ENCODE data around the gene FAM124A. TPM values are rescaled to one million over a fixed set of nuclear protein-coding genes. Genes with fewer than 3 reads are reported as not detected.
A peak's percentile ranks its signal among the peaks of the same experiment; 100 is the strongest.

The FAM124A gene, protein sequence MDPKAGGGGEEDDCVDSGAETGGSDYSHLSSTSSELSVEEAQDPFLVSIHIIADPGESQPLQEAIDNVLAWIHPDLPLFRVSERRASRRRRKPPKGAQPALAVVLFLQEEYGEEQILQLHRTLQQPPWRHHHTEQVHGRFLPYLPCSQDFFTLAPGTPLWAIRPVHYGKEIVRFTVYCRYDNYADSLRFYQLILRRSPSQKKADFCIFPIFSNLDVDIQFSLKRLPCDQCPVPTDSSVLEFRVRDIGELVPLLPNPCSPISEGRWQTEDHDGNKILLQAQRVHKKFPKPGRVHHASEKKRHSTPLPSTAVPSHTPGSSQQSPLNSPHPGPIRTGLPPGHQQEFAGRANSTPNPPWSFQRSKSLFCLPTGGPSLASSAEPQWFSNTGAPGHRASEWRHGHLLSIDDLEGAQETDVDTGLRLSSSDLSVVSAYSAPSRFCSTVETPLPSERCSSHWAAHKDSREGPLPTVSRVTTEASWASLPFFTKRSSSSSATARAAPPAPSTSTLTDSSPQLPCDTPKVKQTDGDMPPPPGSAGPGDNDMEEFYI
- not detected for total RNA-seq

DNA sequence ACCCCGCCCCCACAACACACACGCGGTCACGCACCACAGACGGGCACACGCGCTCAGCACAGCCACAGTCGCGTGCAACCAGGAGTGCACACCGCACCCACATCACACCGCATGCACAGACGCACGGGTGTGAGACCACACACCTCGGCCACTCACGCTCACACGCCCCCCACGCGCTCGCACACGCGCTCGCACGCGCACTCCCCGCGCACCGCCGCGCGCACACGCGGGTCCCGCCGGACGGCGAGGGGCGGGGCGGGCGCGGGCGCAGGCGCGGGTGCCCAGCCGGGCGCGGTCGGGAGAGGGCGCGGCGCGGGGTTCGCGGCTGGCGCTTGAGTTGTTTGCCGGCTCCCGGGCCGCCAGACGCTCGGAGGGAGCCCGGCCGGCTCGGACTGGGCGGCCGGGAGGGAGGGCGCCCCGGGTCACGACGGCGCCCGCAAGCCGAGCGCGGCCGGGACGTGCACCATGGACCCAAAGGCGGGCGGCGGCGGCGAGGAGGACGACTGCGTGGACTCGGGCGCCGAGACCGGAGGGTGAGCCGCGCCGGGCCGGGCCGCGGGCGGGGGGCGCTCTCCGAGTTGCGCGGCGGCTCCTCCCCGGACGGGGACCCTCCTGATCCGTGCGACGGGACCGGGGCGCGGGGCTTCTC, at the start of gene FAM124A:
TSS of gene FAM124A (plus strand) at position 362 of the 649 bp plus-strand sequence. CDS start at position 466, 104 bp downstream.
- H3K9me3 Mint-ChIP-seq: no peaks in the 10 kb centered on the region
- no peak within 1 kb of the TSS for H3K27ac Mint-ChIP-seq
- ChIA-PET POLR2A (no interaction called here), CTCF (interaction anchor here (0.8 to 1.6 kb wide), 2 partner anchors 15 kb away, joined by 4 read pairs; no protein-coding TSS in a partner anchor)
- peaks cover 61% of the 10 kb centered on the region for H3K27me3 Mint-ChIP-seq
- peak; percentile 34 for DNase-seq
- peak within 1 kb of the TSS; percentile 69 for H3K4me3 Mint-ChIP-seq
- H3K4me1 Mint-ChIP-seq: peaks cover 6% of the 10 kb centered on the region
- no peaks in the 10 kb centered on the region for H3K36me3 Mint-ChIP-seq (ENCODE audit: low read depth)

DNA sequence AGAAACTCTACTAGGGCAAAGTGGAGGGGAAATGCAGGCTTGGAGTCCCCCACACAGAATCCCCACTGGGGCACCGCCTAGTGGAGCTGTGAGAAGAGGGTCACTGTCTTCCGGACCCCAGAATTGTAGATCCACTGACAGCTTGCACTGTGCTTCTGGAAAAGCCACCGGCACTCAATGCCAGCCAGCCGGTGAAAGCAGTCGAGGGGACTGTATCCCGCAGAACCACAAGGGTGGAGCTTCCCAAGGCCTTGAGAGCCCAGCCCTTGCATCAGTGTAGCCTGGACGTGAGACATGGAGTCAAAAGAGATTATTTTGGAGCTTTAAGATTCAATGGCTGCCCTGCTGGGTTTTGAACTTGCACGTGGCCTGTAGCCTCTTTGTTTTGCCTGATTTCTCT, 47.2 kb upstream of the FAM124A start:
- H3K27me3 Mint-ChIP-seq: peaks cover 16% of the 10 kb centered on the region
- CTCF ChIA-PET: no interaction called here
- H3K9me3 Mint-ChIP-seq: no peaks in the 10 kb centered on the region
- H3K4me3 Mint-ChIP-seq: no peak overlapping the region
- POLR2A ChIA-PET: no interaction called here
- DNase-seq: no peak
- H3K36me3 Mint-ChIP-seq (ENCODE audit: low read depth): no peaks in the 10 kb centered on the region
- no peaks in the 10 kb centered on the region for H3K4me1 Mint-ChIP-seq
- H3K27ac Mint-ChIP-seq: no peak overlapping the region

DNA sequence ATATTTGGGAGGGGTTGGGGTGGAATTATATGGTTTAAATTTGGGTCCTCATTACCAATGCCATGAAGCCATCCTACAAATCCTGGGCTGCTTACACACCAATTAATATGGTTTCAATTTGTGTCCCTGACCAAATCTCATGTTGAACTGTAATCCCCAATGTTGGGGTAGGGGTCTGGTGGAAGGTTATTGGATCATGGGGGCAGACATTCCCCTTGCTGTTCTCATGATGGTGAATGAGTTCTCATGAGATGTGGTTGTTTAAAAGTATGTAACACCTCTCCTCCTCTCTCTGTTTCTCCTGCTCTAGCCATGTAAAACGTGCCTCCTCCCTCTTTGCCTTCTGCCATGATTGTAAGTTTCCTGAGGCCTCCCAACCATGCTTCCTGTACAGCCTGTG, 46.6 kb upstream of the FAM124A start:
- Mint-ChIP-seq H3K4me1 (no peaks in the 10 kb centered on the region), H3K27me3 (peaks cover 19% of the 10 kb centered on the region), H3K36me3 (ENCODE audit: low read depth) (no peaks in the 10 kb centered on the region), H3K27ac (no peak overlapping the region), H3K9me3 (no peaks in the 10 kb centered on the region), H3K4me3 (no peak overlapping the region)
- ChIA-PET CTCF (no interaction called here), POLR2A (no interaction called here)
- DNase-seq: no peak

DNA sequence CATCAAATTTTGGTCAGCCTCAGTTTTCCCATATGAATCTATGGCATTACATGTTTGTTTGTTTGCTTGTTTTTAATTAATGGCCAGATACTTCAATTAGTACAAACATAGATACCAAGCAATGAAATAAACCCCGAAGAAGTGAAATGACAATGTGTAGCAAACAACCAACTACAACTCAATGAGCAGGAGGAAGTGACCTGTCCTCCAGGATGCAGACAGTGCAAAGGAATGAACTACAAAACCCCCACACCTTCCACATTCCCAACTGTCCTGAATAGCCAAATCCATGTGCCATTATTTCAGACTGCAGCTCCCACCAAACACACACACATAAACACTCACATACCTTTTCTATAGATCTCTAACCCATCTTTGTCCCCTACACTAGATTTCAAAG, 45.0 kb upstream of the FAM124A start:
- H3K27me3 Mint-ChIP-seq: peaks cover 25% of the 10 kb centered on the region
- H3K27ac Mint-ChIP-seq: no peak overlapping the region
- H3K4me3 Mint-ChIP-seq: no peak overlapping the region
- CTCF ChIA-PET: interaction anchor here (1.4 kb wide), 1 partner anchor 19 kb away, joined by 3 read pairs; no protein-coding TSS in a partner anchor
- no peak for DNase-seq
- no peaks in the 10 kb centered on the region for H3K9me3 Mint-ChIP-seq
- H3K36me3 Mint-ChIP-seq (ENCODE audit: low read depth): no peaks in the 10 kb centered on the region
- no peaks in the 10 kb centered on the region for H3K4me1 Mint-ChIP-seq
- POLR2A ChIA-PET: no interaction called here

DNA sequence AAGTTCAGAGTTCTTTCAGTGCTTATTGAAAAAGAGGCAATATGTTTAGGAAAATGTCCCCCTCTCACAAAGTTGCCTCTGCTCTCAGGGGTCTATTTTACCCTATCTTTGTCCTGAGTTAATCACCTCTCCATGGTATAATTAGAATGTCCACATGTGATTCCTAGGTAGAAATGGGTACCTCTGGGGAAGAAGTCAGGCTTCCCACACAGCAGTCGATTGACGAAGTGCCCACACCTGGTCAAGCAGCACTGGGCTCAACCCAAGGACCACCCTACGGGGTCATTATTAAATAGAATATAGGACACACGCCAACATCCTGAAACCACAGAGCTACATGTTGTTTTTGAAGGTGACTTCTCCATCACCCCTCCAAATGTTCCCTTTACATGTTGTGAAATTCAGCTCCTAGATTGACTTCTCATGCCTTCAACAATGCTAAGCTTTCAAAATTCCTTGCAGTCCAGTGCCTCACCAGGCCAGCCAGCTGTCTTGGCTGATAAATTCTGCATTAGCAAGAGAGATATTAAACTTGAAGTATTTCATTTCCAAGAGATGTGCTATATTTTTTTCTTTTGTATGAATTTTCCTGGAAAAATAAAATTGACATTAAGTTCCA, 43.6 kb upstream of the FAM124A start:
- H3K27ac Mint-ChIP-seq: no peak overlapping the region
- H3K4me1 Mint-ChIP-seq: no peaks in the 10 kb centered on the region
- no peak for DNase-seq
- H3K36me3 Mint-ChIP-seq (ENCODE audit: low read depth): no peaks in the 10 kb centered on the region
- POLR2A ChIA-PET: no interaction called here
- H3K9me3 Mint-ChIP-seq: no peaks in the 10 kb centered on the region
- H3K27me3 Mint-ChIP-seq: peaks cover 32% of the 10 kb centered on the region
- CTCF ChIA-PET: interaction anchor here (1.4 kb wide), 1 partner anchor 18 kb away, joined by 3 read pairs; no protein-coding TSS in a partner anchor
- H3K4me3 Mint-ChIP-seq: no peak overlapping the region

DNA sequence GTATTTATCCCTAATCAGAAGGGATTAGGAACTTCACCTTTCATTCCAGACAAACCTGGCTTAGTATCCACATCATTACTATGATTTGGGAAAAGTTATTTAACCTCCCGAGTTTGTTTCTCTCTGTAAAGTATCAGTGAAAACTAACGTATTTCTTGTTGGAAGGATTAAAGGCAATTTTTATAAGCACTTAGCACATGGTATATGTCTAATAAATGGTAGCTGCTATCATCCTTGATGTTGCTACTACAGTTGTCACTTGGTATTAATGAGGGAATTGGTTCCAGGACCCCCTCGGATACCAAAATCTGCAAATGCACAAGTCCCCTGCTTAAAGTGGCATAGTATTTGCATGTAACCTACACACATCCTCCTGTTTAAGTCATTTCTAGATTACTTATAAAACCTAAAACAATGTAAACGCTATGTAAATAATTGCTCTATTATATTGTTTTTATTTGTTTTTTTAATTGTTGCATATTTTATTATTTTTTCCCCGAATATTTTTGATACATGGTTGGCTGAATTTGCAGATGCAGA, 42.7 kb upstream of the FAM124A start:
- POLR2A ChIA-PET: no interaction called here
- Mint-ChIP-seq H3K27me3 (peaks cover 37% of the 10 kb centered on the region), H3K27ac (no peak overlapping the region), H3K9me3 (no peaks in the 10 kb centered on the region), H3K4me1 (no peaks in the 10 kb centered on the region), H3K36me3 (ENCODE audit: low read depth) (no peaks in the 10 kb centered on the region), H3K4me3 (no peak overlapping the region)
- CTCF ChIA-PET: interaction anchor here (0.6 kb wide), 1 partner anchor 1396 kb away, joined by 3 read pairs; no protein-coding TSS in a partner anchor
- no peak for DNase-seq

DNA sequence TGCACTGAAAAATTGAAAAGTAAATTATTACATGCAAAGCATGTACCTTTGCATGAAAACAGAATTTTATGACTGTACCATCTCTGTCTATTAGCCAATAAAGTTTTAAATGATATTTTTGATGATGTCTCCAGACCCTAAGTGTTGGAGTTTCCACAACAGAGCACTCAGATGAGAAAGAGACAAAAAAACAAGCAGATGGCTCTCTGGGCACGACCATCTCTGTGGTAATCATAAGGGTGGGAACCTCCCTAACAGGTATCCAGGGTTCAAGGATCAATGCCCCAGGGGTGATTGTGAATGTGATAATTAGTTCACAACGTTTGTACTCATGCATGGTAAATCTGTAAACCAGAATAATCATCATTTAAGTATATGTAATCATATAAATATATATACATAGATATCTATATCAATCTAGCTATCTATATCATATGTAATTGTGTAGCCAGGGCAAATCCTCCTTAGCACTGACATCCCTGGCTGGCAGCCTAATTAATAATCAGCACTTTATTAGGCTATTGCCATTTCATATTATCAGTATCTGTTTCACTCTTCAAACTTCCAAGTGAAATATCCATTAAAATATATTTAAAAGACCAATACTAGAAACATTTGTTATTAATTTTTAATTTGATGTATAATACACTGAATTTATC, 41.2 kb upstream of the FAM124A start:
- Mint-ChIP-seq H3K27me3 (peaks cover 45% of the 10 kb centered on the region), H3K4me3 (no peak overlapping the region), H3K36me3 (ENCODE audit: low read depth) (no peaks in the 10 kb centered on the region), H3K27ac (no peak overlapping the region), H3K9me3 (no peaks in the 10 kb centered on the region), H3K4me1 (no peaks in the 10 kb centered on the region)
- no peak for DNase-seq
- POLR2A ChIA-PET: no interaction called here
- CTCF ChIA-PET: interaction anchor here (0.5 kb wide), 1 partner anchor 1172 kb away, joined by 4 read pairs; no protein-coding TSS in a partner anchor

DNA sequence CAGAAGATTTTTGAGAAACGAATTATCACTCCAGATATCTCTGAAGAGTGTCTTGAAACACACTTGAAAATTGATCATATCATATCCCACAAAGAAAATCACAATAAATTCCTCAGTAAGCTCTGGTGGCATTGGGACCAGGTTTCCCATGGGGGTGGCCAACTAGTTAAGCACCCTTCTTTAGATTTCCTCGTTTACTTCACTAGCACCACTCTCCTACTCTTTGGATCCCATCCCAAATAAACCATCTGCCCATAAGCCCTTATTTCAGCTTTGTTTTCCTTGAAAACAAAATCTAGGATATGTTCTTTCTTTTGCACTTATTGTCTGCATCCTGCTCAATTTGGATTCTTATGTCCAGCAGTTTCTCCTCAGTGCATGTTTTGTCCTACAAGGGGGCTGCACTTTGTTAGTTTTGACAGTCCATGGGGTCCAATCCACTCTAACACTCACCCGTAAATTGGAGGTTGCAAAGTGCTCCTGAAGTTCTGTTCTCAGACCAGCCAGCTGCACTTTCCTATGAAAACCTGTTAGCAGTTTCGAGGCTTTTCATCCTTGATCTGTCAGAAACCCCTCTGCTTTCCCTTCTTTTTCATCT, 40.3 kb upstream of the FAM124A start:
- peaks cover 51% of the 10 kb centered on the region for H3K27me3 Mint-ChIP-seq
- H3K4me3 Mint-ChIP-seq: no peak overlapping the region
- CTCF ChIA-PET: no interaction called here

DNA sequence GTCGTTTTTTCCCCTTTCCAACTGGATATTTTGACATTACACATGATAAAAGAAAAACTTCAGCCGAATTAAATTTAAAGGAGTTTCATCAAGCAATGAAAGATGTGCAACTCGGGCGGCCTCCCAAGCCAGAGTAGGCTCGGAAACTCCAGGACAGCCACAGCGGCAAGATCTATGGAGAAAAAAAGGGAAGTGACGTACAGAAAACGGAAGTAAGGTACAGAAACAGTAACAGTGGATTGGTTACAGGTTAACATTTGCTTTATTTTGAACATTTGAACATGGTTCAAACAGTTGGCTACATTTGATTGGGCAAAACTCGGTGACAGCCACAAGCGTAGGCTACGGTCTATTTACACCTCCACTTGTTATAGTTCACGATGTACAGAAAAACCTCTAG, 30.5 kb upstream of the FAM124A start:
- peaks cover 16% of the 10 kb centered on the region for H3K27me3 Mint-ChIP-seq
- CTCF ChIA-PET: no interaction called here
- H3K27ac Mint-ChIP-seq: no peak overlapping the region
- H3K9me3 Mint-ChIP-seq: no peaks in the 10 kb centered on the region
- H3K4me1 Mint-ChIP-seq: no peaks in the 10 kb centered on the region
- DNase-seq: no peak
- H3K36me3 Mint-ChIP-seq (ENCODE audit: low read depth): no peaks in the 10 kb centered on the region
- POLR2A ChIA-PET: no interaction called here
- H3K4me3 Mint-ChIP-seq: no peak overlapping the region

More for the DNA sequence above, 40.3 kb upstream of the FAM124A start:
- Mint-ChIP-seq H3K27ac (no peak overlapping the region), H3K9me3 (no peaks in the 10 kb centered on the region), H3K36me3 (ENCODE audit: low read depth) (no peaks in the 10 kb centered on the region), H3K4me1 (no peaks in the 10 kb centered on the region)
- no peak for DNase-seq
- POLR2A ChIA-PET: no interaction called here

DNA sequence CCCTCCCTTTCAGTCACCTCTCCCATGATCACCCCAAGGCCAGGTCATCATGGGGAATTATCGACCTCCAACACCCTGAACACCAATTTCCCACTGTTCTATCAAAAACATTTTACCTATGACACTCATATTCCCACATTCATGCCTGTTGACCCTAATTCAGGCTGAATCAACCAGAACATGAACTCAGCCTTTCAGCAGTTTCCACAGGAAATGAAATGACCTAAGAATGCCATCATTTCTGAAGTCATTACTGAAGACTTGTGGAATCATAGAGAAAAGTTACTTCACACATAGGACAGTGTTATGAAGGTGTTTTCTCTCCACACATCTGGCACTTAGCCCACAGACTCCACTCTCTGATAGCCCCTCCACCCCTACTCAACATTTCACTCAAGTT, 29.9 kb upstream of the FAM124A start:
- H3K36me3 Mint-ChIP-seq (ENCODE audit: low read depth): no peaks in the 10 kb centered on the region
- H3K9me3 Mint-ChIP-seq: no peaks in the 10 kb centered on the region
- H3K4me3 Mint-ChIP-seq: no peak overlapping the region
- no peak for DNase-seq
- H3K27ac Mint-ChIP-seq: no peak overlapping the region
- H3K4me1 Mint-ChIP-seq: no peaks in the 10 kb centered on the region
- peaks cover 11% of the 10 kb centered on the region for H3K27me3 Mint-ChIP-seq
- CTCF ChIA-PET: no interaction called here
- POLR2A ChIA-PET: no interaction called here

DNA sequence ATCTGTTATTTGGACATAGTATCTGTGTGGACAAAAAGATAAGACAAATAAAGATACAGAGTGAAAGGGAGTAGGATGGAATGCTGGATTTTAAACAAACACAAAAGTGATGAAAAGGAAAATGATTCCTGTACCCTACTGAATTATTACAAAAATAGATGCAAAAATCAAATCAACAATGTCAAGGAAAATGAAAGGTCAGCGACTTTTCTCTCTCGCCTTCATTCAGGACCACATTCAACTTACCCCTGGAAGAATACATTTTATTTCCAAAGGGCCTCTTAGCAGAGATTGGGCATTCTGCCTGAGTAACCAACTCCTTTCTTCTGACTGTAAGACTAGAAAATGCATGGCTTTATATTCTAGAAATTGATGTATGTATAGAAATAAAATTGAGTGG, 28.8 kb upstream of the FAM124A start:
- Mint-ChIP-seq H3K27me3 (peaks cover 13% of the 10 kb centered on the region), H3K4me1 (no peaks in the 10 kb centered on the region), H3K4me3 (no peak overlapping the region), H3K9me3 (no peaks in the 10 kb centered on the region), H3K27ac (no peak overlapping the region), H3K36me3 (ENCODE audit: low read depth) (no peaks in the 10 kb centered on the region)
- ChIA-PET POLR2A (no interaction called here), CTCF (interaction anchor here (0.6 kb wide), 1 partner anchor 881 kb away, joined by 3 read pairs; no protein-coding TSS in a partner anchor)
- no peak for DNase-seq

DNA sequence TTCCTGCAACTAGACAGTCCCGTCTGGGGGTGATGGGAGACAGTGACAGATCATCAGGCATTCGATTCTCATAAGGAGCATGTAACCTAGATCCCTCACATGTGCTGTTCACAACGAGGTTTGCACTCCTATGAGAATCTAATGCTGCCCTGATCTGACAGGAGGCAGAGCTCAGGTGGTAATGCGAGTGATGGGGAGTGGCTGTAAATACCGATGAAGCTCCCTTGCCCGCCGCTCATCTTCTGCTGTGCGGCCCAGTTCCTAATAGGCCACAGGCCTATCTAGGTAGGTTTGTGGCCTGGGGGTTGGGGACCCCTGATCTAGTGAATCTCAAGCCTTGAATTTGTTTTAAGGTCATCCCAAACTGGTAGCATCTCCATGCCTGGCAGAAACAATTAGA, 27.3 kb upstream of the FAM124A start:
- H3K27me3 Mint-ChIP-seq: peaks cover 13% of the 10 kb centered on the region
- H3K27ac Mint-ChIP-seq: no peak overlapping the region
- POLR2A ChIA-PET: no interaction called here
- no peak for DNase-seq
- CTCF ChIA-PET: no interaction called here
- H3K9me3 Mint-ChIP-seq: peaks cover 4% of the 10 kb centered on the region
- H3K4me3 Mint-ChIP-seq: no peak overlapping the region
- no peaks in the 10 kb centered on the region for H3K4me1 Mint-ChIP-seq
- H3K36me3 Mint-ChIP-seq (ENCODE audit: low read depth): no peaks in the 10 kb centered on the region
